ENCODE results near the gene GRB7.
"Not testable (repeated sequence)": the region's sequence is repeated elsewhere in the genome, so short reads cannot be mapped to it uniquely, and the experiment has no call there.

The GRB7 gene

DNA sequence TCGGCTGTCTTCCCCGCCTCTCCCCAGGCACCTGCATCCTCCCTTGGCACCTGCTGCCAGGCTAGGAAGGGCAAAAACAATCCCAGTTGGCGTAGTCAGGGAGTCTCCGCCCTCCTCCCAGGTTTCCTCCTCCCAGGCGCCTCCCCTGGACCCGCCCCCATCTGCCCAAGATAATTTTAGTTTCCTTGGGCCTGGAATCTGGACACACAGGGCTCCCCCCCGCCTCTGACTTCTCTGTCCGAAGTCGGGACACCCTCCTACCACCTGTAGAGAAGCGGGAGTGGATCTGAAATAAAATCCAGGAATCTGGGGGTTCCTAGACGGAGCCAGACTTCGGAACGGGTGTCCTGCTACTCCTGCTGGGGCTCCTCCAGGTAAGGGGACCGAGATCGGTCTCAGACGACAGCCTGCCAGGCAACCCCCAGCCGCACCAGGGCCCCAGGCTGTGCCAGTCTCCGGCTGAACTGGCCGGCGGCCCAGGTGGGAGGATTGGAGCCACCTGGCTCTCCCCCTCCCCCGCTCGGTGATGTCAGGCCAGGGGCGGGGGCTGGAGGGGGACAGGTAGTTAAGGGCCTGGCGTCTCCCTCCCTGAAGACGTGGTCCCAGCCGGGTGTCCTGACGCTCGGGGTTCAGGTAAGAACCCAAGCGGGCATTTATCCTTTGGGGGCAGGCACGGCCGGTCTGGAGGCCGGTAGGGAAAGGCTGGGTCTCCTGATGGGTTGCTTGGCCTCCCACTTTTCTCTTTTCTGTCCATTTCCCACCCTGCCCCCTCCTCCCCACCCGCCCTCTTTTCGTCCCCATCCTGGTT is at the start of gene GRB7:
TSS of gene GRB7 (plus strand) at position 179 of the 808 bp plus-strand sequence. CDS start 4,364 bp downstream, outside the sequence.
- DNase-seq (ENCODE audit: low spot score): no peak

DNA sequence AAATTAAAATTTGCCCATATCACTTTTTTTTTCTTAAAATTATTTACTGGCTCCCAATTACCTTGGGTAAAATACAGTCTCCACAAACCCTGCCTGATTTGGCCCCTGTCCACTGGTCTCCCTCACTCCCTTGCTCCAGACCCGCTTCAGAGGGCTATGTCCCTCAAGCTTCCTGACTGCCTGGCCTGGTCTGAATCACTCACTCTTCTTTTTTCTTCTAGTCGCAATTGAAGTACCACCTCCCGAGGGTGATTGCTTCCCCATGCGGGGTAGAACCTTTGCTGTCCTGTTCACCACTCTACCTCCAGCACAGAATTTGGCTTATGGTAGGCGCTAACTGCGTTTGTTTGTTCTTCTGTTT is 49.3 kb upstream of the GRB7 start:
- no peak for DNase-seq (ENCODE audit: low spot score)

DNA sequence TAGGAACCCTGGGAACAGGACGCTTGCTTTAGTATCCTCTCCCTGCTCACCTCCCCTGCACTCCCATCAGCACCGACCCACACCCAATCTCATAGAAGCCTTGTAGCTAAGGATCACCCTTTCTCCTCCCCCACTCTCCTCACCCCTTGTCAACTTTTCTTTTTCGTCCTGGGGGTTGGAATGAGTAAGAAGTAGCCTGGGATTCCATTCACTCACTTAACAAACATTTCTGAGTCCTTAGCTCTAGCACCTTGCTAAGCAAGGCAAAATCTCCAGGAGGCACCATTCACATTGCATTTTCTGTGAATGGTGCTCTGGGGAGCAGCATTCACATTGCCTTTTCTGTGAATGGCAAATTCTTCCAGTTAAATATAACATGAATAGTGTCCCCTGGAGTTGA is 48.8 kb upstream of the GRB7 start:
- no peak for DNase-seq (ENCODE audit: low spot score)

DNA sequence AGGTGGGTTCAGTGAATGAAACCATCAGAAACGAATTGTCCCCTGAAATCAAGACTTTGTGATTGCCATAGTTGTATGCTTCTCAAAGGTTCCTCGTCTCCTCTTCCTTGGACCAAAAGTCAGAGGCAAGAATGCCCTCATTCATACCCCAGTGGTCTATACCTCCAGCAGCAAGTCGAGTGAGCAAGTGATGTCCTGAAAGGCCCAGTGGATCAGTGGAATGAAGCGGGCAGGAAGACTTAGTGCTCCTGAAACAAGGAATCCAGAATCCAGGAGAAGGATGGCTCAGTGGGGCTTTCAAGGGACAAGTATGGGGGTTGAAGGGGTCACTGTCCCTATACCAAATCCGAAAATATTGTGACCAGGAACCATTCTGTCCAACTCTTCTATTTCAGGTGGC is 43.1 kb upstream of the GRB7 start:
- no peak for DNase-seq (ENCODE audit: low spot score)

DNA sequence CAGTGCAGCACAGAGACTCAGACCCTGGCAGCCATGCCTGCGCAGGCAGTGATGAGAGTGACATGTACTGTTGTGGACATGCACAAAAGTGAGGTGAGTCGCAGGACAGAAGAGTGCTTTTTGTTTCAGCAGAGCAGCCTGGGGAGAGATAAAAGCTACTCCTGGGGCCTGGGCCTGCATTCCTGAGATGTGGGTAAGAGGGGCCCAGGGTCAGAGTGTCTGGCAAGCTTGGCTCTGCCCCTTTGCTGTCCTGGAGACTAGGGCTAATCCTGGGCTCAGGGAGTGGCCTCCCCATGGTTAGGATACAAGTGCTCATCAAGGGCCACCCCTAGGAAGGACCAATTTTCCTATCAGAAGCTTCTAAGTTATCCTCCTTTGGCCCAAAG is 42.7 kb upstream of the GRB7 start:
- DNase-seq (ENCODE audit: low spot score): no peak

DNA sequence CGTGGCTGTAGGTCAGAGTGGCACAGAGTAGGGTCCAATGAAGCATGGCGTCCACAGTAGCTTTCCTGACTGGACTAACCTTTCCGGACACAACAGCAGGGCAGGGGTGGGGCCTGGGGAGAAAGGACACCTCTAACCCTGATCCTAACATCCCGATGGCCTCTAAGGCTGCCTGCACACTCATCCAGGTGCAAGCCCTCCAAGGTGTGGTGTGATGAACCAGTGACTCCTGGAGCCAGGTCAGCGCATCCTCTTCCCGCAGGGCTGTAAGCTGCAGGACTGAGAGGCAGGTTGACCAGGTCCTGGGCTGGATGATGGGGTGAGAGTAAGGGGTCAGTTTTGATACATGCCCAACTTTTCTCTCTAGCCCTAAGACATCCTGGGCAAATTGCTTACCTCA is 41.0 kb upstream of the GRB7 start:
- DNase-seq (ENCODE audit: low spot score): no peak

DNA sequence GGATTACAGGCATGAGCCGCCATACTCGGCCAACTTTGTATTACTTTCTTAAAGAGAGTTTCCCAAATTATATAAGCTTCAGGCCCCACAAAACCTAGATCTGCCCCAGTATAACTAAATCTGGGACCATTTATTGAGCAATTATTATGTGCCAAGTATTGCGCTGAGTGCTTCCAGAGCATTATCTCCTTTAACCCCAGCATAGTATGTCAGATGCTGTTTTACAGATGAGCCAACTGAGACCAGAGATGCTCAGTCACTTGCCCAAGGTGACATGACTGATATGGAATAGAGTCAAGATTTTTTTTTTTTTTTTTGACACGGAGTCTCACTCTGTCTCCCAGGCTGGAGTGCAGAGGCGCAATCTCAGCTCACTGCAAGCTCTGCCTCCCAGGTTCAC is 39.8 kb upstream of the GRB7 start:
- no peak for DNase-seq (ENCODE audit: low spot score)

DNA sequence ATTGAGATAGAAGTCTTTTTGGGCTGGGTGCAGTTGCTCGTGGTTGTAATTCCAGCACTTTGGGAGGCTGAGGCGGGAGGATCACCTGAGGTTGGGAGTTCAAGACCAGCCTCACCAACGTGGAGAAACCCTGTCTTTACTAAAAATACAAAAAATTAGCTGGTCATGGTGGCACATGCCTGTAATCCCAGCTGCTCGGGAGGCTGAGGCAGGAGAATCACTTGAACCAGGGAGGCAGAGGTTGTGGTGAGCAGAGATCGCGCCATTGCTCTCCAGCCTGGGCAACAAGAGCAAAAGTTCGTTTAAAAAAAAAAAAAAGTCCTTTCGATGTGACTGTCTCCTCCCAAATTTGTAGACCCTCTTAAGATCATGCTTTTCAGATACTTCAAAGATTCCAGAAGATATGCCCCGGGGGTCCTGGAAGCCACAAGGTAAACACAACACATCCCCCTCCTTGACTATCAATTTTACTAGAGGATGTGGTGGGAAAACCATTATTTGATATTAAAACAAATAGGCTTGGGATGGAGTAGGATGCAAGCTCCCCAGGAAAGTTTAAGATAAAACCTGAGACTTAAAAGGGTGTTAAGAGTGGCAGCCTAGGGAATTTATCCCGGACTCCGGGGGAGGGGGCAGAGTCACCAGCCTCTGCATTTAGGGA is 38.5 kb upstream of the GRB7 start:
- DNase-seq (ENCODE audit: low spot score): not testable (repeated sequence)

DNA sequence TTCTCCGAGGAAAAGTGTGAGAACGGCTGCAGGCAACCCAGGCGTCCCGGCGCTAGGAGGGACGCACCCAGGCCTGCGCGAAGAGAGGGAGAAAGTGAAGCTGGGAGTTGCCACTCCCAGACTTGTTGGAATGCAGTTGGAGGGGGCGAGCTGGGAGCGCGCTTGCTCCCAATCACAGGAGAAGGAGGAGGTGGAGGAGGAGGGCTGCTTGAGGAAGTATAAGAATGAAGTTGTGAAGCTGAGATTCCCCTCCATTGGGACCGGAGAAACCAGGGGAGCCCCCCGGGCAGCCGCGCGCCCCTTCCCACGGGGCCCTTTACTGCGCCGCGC is 38.0 kb upstream of the GRB7 start, which contains the start of gene ERBB2:
TSS of gene ERBB2 (plus strand) at position 247 of the 330 bp plus-strand sequence. CDS start 175 bp downstream, outside the sequence.
- DNase-seq (ENCODE audit: low spot score): peak; percentile 85

DNA sequence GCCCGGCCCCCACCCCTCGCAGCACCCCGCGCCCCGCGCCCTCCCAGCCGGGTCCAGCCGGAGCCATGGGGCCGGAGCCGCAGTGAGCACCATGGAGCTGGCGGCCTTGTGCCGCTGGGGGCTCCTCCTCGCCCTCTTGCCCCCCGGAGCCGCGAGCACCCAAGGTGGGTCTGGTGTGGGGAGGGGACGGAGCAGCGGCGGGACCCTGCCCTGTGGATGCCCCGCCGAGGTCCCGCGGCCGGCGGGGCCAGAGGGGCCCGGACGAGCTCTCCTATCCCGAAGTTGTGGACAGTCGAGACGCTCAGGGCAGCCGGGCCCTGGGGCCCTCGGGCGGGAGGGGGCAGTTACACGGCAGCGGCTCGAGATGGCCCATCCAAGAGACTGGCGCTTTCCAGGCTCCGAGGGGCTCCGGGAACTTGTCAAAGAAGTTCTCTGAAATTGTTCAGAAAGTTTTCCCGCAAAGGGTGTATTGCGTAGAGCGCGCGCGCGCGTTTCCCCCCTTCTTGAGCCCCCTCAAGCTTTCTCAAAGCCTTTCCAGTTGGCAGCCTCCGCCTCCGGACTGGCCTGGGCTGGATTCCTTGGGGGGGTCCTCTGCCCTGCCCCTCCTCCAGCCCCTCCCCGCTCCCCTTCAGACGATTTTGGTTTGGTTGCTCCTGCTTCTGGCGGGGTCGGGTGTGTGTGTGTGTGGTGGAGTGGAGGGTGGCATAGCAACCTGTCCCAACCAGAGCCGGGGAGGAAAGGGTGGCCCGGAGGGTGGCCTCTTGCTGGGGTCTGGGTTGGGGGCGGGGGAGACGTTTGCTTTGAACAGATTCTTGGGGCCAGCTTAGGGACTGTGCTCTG is 37.4 kb upstream of the GRB7 start:
- peak; percentile 70 for DNase-seq (ENCODE audit: low spot score)

DNA sequence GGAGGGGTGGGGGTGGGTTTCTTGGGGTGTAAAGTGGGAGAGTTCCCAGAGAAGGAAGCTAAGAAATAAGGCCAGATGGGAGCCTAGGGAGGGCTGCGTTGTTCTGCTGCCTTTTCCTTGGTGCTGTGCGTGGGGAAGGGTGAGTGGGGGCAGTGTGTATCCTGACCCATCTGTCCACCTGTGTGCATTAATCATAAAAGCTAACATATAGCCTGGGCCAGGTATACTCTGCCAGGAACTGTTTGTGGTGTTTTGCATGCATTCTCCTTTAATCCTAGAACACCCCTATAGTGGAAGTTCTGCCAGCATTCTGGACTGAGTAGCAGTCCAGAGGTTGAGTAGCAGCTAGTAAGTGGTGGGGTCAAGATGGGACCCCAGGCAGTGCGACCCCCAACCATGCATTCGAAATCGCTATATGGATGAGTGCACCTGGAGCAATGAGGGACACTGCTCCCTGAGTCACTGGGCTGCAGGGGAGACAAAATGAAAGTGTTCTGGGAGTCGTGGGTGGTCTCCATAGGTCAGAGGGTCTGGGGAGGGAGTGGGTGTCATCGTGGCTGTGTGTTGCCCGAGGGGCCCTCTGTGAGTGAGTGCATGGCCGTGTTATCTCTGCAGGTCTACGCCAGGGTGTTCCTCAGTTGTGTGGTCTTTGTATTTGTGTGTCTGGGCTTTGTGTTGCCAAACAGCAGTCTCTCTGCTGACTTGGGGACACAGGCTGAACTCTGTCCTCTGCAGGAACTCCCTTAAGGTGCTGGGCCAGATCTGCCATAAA is 36.5 kb upstream of the GRB7 start:
- no peak for DNase-seq (ENCODE audit: low spot score)

DNA sequence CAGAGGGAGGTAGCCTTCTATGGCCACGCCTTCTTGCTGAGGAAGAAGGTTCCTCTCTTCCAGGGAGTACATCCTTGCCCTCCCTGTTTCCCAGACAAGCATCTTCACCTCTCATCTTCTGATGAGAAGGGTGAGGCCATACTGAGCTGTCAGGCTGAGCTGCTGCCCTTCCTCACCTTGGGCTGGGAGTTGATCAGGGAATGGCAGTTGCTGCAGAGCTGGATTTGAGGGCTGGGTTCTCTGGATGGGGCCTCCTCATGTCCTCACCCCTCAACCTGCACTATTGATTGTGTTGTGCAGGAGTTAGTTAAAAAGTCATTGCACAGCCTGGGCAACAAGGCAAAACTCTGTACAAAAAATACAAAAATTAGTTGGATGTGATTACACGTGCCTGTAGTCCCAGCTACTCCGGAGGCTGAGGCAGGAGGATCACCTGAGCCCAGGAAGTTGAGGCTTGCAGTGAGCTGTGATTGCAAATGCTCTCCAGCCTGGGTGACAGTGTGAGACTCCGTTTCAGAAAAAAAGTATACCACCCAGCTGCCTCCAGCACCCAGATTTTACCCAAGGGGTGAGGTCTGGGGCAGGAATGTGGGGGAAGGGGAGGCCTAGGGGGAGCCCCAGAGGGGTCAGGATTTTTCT is 35.8 kb upstream of the GRB7 start:
- DNase-seq (ENCODE audit: low spot score): no peak

DNA sequence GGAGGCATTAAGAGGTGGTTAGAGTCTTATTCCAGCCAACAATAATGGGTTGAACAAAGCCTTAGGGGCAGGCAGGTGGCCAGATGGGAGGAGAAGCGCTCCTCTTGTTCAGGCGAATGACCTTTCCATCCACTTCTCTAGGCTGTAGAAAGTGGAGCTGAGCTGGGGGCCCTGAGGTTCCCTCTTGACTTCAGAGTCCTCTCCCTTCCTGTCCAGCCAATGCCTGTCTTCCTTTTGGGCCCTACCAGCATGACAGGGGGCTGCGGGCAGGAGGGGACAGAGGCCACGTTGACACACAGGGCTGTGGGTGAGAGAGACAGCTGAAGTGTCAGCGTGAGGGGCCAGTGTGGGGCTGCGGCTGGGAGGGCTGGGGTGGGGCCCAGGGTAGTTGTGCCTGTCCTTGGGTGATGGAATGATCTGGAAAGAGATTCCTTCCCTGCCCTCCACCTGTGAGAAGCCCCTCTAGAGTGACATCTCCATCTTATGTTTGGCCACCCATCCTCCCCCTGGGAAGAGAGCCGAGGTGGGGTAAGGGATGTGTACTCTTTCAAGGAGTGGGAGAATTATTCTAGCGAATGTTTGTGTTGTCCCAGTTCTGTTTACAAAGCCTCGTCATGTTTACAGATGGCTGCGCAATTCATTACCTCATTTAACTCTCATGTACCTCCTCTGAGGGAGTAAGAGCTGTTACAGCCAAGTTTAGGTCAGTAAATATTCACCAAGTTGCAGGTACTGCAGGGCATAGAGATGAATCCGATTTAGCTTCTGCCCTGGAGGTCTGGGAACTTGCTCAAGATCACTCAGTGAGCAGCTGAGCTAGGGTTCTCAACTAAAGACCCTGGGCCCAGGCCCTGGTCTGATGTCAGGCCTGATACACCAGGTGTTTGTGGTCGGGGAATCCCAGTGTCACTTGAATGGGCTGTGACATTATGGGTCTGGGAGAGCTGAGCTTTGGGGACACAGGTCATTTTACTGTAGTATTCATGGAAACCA is 34.5 kb upstream of the GRB7 start:
- DNase-seq (ENCODE audit: low spot score): no peak

DNA sequence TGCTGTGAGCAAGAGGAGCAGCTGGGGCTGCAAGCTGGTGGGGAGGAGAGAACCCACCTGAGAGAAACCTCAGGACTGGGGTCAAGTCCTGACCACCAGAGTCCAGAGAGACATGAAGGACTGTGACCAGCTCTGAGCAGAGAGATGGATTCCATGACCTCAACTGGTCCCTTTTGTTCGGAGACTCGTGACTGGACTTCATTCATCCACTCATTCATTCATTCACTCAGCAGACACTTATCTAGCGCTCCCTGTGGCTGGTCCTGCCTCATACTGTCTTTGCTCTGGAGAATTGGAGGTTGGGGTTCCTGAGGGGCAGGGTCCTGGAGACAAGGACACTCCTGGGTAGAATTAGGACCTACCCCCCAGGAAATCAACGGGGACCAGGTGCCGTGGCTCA is 33.8 kb upstream of the GRB7 start:
- DNase-seq (ENCODE audit: low spot score): no peak

DNA sequence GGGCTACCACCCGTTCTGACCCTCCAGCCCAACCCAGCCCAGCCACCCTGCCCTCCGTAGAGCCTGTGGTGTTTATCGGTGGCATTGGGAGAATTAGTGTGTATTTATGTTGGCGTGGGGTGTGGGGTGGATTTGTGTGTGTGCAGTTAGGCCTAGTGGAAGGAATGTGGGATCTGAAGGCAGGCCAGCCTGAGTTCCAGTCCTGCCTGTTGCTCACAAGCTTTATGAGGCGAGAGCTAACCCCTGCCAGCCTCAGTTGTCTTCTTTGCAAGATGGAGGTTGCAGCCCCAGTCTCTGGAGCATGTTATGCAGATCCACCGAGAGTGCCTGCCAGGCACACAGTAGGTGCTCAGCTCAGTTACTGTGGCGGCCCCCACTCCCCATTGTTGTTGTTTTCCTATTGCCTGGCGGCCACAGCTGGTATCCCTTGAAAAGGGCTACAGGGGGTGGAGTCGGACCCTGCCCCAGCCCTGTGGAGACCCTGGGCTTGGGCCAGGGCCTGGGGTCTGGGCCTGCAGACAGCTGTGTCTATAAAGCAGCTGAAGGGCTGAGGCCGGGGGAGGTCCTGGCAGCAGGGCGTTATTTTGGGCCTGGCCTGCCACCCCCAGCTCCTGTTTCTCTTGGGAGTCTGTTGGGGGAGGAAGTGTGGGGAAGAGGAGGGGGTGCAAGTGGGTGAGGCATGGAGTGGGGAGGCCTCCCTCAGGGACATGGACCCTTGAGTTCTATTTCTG is 32.8 kb upstream of the GRB7 start:
- DNase-seq (ENCODE audit: low spot score): peak; percentile 83

DNA sequence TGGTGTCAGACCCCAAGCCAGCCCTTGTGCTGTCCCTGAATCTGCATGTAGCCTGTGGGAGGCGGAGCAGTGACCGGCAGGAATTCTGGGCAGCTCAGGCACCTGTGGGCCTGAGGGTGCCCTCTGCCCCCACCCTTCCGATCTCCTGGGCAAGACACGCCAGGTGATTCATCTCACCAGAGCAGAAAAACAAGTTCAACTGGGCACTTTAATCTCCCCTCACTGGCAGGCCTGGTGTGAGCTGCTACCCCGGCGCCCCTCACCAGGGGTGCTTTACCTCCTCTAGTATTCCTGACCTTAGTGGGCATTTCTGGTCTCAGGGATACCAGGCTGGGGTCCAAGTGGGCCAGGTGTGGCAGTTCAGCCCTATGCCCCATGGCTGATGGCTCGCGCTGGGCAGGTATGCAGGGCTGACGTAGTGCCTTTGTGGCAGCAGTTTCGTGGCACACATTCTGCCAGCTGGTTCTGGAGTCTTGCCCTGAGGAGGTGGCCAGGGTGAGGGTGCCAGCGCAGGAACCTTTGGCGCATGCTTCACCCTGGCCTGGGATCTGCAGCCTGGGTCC is 31.9 kb upstream of the GRB7 start:
- no peak for DNase-seq (ENCODE audit: low spot score)

DNA sequence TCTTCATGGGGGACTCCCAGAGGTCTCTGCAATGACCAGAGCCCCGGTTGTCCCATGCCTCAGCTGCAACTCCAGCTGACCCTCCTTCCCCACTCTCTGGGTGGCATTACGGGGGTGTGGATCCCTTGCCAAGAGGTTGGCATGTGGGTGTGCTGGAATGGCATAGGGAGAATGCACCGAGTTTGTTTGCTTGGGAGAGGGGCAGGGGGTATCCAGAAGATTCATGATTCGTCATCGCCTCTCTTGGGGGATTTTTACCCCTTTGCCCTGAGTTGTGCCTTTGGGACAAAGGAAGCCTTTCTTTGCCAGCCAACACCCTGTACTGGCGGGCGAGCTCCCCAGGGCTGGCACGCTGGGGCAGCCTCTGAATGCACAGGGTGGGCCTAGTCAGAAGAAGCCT is 31.4 kb upstream of the GRB7 start:
- no peak for DNase-seq (ENCODE audit: low spot score)

DNA sequence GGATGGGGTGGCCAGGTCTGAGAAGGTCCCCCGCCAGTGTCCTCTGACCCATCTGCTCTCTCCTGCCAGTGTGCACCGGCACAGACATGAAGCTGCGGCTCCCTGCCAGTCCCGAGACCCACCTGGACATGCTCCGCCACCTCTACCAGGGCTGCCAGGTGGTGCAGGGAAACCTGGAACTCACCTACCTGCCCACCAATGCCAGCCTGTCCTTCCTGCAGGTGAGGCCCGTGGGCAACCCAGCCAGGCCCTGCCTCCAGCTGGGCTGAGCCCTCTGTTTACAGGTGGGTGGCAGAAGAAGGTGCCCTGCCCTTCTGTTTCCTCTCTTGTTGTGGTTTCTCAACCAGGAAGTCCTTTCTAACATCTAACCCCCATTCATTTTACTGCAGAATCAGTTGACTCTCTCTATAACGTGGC is 30.8 kb upstream of the GRB7 start:
- no peak for DNase-seq (ENCODE audit: low spot score)

DNA sequence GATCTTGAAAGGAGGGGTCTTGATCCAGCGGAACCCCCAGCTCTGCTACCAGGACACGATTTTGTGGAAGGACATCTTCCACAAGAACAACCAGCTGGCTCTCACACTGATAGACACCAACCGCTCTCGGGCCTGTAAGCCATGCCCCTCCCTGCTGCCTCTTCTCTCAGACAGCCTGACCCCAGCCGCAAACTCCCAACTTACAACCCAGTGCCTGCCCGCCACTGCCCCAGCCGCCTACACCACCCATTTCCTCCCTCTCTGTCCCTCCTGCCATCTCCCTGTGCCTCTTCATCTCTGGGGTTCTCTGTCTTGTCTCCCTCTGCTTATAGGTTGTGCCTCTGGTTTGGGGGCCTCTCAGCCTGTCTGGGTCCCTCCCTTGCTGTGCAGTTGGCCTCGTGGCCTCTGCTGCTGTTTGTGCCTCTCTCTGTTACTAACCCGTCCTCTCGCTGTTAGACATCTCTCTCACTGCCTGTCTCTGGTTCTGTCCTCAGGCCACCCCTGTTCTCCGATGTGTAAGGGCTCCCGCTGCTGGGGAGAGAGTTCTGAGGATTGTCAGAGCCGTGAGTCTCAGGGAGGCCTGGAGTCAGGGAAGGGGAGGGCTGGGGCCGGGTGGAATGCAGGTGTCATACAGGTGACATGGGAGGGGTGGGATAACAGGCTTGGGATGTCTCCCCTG is 28.3 kb upstream of the GRB7 start:
- no peak for DNase-seq (ENCODE audit: low spot score)

Measured in AG08396 (cell line).